CMK (cell line): ENCODE measurements around the gene ERC1.
A peak's percentile ranks its signal among the peaks of the same experiment; 100 is the strongest.
"Not testable (repeated sequence)": the region's sequence is repeated elsewhere in the genome, so short reads cannot be mapped to it uniquely, and the experiment has no call there.

Experiments
- DNase-seq: peaks from one replicate; pipeline ENCODE4 v3.0.0-alpha.2; 2010; ENCODE audit warnings: low read depth

Gene ERC1

DNA sequence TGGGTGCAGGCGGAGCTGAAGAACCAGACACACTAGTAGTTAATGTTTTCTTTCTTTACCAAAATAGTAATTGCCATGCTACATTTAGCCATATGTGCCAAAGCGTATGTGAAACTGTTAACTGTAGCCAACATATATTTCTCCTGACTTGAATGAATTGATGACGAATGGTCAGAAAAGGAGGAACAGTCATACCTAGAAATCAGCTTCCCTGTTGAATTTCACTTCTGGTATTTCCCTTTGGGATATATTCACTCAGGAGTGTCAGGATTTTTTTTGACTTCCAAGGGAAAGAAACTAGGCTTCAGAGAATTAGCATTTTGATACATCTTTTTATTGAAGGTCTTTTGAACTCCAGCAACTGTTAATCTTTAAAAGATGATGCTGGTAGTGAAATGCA is 87.0 kb downstream of the ERC1 start:
- no peak for DNase-seq

DNA sequence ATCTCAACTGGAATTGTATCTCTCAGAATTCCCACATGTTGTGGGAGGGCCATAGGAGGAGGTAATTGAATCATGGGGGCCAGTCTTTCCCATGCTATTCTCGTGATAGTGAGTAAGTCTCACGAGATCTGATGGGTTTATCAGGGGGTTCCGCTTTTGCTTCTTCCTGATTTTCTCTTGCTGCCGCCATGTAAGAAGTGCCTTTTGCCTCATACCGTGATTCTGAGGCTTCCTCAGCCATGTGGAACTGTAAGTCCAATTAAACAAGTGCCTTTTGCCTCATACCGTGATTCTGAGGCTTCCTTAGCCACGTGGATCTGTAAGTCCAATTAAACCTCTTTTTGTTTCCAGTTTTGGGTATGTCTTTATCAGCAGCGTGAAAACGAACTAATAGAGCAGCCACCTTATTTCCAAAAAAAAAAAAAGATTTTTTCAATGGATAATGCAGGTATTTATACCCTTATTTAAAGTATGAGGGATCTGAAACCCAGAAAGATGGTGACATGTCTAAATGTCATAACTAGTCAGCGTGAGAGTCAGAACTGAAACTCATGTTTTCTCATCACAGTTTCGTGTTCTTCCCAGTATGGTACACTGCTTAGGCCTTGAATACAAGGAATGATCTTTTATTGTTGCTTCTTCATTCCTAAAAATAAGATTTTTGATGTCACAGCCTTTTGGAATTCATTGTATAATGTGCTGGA is 89.6 kb downstream of the ERC1 start:
- DNase-seq = no peak

DNA sequence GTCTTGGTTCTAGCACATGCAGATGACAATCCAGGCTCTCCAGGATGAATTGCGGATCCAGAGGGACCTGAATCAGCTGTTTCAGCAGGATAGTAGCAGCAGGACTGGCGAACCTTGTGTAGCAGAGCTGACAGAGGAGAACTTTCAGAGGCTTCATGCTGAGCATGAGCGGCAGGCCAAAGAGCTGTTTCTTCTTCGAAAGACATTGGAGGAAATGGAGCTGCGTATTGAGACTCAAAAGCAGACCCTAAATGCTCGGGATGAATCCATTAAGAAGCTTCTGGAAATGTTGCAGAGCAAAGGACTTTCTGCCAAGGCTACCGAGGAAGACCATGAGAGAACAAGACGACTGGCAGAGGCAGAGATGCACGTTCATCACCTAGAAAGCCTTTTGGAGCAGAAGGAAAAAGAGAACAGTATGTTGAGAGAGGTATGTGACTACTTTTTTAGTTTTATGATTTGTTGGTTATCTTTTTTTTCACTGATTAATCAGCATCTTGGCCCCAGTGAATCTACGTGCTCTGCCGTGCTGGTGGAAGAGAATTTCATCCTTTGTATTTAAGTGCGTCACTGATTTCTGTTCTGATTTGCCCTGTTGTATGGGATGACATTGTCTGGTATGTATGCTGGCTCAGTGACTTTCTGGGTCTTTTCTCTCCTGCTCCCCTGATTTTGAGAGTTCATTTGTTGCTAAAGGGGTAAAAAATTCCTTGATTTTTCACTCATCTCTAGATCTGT is 92.3 kb downstream of the ERC1 start:
- DNase-seq = no peak

DNA sequence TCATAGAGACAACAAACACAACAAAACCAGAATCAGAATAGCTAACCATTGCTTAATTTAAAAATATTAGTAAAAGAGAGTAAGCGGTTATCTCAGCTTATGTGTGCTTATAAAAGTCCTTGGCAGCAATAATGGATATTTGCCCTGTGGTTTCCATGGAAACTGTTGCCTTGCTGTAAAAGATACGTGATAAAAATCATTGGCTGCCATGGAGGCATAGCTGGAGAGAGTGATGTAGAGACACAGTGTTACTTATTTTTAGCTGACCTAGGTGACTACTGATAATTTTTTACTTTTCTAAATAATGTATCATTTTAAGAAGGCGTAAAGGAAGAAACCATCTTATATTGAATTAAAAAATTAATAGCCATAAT is 92.9 kb downstream of the ERC1 start:
- peak; percentile 22 for DNase-seq

DNA sequence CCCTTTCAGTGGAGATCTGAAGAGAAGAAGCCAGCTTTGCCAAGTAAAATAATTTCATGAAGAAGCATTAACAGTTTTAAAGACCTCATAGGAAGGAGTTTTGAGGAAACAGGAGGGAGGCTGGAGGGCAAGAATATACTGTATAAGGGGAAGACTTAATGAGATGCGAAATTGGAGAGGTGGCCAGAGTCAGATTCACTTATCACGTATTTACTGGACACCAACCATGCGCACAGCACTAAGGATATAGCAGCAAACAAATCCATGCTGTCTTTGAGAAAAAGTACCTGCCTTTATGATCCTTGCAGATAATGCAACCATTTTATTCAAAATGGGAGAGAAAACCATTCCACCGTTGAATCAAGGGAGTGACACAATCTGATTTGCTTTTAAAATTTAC is 100.3 kb downstream of the ERC1 start:
- DNase-seq = no peak

DNA sequence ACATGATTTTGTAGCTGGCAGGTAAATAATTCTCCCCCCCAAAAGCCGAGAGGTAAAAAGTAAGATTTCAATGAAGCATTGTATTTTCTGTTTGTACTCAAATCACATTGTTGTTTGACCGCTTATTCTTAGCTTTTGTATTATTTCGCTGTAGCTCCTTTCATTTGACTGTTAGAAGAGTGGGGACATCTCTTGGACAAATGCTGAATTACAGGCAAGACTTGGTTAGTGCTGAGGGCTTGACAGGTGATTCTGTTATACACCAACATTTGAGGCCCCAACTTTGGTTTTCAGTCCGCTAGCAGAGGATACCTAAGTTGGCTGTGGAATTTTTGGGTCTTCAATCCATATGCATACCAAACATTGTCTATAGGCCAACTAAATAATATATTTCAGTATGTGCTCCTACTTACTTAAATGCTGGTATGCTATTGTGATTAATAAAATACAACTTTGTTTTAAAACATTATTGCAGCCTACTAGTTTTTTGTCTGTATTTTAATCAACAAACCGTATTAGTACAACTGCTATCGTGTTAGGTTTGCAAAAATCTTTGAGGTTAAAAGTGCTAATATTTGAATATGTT is 102.2 kb downstream of the ERC1 start:
- no peak for DNase-seq

DNA sequence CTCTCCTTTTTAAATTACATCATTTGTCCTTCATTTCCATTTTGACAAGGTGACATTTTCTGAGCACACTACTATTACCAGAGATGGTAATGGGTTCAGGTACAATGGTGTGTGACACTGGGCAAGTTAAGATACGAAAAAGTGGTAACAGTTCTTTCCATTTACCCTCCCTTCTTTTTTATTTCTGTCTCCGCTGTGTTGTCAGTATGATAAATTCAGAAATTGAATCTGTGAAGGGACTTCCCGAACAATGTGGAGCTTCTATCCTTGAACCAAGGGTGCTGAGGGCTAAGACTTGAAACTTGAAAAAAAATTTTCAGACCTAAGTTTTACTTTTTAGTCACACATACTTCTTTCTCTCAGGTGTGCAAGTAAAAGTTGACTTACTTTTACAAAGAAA is 103.7 kb downstream of the ERC1 start:
- no peak for DNase-seq

DNA sequence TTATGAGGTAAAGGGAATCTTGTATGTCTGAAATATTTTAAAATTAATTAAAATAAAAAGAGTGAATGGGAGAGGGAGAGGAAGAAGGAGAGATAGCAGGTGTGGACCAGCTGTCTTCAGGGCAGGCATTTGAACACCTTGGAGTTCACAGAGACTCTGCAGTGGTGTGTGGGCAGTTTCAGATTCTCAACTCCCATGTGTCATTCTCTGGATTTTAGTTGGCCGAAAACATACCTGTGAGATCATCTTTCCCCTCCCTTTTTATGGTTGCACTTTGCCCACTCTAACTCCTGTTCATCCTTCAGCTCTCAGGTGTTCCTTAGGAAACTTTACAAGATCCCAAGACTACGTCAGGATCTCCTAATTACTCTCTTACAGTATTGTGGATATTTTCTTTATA is 108.1 kb downstream of the ERC1 start:
- DNase-seq = no peak

DNA sequence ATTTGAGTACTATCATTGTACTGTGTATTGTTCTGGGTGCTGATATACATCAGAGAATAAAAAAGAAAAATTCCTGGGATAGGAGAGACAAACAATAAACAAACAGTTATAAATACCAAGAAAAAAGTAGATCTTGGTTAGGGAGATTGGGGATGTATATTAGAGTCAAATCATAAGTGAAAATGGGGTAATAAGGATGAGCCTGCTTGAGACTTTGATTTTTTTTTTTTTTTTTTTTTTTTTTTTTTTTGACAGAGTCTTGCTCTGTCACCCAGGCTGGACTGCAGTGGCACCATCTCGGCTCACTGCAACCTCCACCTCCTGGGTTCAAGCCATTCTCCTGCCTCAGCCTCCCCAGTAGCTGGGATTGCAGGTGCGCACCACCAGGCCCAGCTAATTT is 108.6 kb downstream of the ERC1 start:
- DNase-seq = not testable (repeated sequence)

DNA sequence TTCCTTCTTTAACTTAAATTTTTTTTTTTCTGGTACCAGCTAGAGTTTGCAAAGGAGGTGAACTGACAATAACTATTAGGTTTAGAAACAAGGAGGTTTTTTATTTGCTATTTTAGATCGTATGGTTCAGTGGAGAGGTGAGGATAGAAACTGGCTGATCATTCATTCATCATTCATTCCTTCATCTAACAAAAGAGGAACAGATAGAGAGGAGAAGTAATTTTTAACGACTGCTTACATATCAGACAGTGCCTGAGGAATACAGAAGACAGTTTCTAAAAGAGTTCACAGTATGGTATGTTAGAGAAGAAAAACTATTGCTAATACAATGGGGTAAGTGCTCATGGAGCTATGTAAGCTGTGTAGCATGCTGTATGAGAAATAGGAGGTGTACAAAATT is 111.1 kb downstream of the ERC1 start:
- no peak for DNase-seq

DNA sequence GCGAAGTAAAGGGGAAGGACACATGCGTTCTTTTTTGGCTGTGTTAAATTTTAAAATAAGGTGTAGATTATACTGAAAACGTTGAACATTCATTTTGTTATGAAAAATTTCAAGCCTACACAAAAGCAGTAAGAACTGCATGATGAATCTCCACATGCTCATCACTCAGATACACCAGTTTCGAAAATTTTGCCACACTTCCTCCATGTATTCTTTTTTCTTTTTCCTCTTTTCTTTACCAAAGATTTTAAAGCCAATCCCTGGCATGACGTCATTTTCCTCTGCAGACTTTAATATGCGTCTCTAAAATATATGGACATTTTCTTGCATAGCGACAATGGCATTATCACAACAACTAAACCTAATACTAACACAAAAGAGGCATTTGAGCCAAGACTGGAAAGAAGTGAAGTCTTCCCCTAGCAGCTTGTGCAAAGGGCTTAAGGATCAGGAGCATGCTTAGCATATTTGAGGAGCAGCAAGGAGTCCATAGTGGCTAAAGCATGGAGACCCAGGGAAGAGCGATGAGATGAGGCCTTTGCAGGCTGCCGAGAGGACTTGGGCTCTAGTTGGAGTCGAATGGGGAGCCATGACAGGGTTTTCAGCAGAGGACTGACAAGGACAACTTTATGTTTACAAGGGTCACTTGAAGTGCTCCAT is 111.9 kb downstream of the ERC1 start:
- DNase-seq = no peak

DNA sequence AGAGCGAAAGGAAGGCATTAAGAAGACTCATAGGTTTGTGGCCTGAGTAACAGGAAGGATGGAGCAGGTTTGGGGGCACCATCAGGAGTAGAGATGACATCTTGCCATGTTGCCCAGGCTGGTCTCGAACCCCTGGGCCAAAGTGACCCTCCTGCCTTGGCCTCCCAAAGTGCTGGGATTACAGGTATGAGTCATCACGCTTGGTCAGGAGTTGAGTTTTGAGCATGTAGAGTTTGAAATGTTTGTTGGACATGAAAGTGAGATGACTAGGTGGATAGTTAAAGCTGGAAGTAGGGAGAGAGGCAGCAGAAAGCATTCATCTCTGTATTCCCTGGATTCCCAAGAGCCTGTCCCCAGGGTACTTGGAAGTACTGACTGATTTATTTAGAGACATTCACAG is 112.6 kb downstream of the ERC1 start:
- DNase-seq = no peak

DNA sequence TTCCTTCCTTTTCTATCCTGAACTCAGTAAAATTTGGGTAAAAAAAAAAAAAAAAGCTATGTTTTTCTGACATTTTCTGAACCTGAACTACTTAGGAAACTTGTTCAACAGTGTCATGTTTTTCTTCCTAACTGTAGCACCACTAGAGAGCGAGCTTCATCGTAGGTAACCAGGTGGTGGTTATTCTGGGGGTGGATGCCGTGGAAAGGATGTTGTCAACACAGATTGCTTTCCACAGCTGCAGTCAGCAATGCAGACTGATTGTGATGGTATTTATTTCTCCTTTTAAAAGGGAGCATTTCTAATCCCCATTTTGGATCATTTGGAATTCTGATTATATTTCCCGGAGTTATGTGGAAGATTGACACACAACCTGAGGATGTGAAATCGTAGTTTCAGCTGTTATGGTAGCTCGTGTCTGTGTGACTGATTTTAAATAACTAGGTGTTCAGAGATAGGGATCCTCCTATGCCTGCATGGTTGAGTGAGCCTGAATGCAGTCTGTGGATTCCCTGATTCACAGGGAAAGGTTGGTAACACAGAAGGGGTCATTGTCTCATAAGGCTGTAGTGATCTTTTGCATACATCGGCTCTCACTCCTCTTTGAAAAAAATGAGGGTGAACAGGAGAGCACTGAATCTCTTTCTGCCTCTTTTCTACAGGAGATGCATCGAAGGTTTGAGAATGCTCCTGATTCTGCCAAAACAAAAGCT is 113.2 kb downstream of the ERC1 start:
- no peak for DNase-seq

DNA sequence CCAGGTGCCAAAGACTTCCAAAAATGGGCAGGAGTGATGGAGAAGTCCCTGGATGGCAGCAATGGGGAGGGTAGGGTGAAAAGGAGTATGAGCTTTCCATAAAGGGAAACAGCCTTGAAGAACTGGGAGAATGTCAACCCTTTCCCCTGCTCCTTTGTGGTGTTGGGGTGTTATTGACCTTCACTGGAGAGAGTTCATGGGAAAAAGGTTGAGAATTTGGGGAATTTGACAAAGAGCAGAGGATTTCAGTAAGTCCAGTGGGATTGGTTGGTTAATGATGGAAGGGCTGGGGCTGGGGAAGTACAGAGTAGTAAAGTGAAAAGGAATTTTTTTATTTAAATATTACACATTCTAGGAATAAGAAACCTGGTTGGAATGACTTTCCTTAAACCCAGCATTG is 116.6 kb downstream of the ERC1 start:
- no peak for DNase-seq

DNA sequence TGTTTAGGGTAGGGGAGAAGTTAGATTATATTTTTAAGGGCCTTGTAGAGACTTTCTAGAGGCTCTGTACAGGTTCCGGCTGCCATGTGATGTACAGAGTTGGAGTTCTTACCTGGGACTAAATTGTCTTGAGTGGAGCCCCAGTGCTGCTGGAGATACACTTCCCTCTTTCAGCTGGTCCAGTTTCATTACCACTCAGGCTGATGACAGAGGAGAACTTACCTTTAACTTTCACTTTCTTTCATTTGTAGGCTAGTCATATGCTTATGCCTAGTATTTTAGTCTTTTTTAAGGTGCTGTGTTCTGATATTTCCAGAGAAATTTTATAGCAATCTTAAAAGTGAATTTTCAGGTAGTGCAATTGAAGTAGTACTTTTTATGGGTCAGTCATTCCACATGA is 117.3 kb downstream of the ERC1 start:
- no peak for DNase-seq

DNA sequence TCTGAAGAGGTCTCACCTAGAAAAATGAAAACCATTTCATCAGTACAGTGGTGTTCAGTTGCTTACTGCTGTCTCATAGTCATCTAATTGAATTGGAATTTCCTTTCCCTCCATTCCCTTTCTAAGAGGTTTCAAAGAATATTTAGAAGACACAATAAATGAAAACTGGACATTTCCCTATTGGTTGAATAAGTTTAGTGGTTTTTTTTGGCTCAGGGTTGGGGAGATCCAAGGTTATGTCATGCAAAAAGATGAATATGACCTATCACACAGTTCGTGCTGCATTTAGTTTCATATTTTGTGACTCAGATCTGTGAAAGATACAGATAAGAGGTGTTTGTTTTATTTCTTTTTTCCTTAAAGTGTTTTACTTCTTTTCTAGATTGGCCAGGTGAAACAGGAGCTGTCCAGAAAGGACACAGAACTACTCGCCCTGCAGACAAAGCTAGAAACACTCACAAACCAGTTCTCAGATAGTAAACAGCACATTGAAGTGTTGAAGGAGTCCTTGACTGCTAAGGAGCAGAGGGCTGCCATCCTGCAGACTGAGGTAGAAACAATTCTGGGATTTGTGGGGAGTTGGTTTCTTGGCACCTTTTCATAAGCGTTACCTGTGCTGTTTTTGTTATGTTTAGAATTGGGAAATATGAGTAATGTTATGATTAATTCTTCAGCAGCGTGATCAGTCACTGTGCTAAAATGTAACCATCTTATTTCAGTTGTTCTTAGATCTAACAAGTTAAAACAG is 124.6 kb downstream of the ERC1 start:
- no peak for DNase-seq

DNA sequence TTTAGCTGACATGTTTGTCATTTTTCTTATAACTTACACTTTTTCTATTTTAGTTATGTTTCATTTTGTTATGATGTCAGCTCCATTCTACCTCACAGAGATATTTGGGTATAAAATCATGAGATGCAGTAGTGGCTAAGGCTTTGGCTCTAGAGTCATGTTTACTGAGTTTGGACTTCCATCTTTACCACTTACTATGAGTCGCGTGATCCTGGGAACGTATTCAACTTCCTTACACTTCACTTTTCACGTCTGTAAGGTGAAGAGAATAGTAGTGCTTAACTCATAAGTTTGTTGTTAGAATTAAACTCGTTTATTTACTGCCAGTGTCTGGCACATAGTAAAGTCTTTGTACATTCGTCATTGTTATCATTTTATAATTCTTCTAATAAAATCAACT is 126.3 kb downstream of the ERC1 start:
- DNase-seq = no peak

DNA sequence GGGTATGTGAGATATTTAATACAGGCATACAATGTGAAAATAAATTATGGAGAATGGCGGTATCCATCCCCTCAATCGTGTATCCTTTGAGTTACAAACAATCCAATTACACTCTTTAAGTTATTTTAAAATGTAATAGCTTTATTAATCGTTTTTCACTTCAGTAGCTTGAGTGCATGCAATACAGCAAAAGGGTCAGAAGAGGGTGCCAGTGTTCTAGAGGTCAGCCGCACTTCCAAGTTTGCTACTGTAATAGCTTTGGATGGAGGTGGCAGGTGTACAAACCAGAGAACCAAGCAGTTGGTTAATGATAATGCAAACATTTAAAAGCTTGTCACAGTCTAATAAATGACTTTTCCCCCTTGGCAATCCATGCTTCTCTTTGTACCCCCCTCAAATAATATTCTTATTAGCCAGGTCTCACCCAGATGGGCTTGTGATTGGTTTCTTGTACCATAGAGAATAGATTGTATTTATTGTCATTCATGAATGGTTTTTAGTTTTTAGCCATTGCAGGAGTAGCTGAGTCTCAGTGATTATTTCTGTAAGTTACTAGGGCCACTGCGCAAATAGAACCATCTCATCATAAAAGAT is 127.0 kb downstream of the ERC1 start:
- DNase-seq = peak; percentile 57

DNA sequence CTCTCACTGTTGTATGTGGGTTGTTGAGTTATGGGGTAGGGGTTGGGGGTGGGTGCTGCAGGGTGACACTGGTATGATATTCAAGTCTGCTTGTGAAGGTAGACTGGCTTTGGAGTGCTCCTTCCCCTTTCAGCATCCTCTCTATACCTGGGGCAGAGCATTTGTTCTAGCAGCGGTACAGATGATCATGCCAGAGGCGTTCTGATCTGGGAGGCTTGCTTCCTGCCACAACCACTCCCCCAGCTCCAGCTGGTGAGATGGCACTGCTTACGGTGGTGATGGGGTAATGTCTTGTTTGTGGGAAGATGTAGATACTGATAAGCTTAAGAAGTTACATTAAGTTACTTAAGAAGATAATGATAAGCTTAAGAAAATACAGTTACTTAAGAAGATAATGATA is 131.8 kb downstream of the ERC1 start:
- peak; percentile 65 for DNase-seq

DNA sequence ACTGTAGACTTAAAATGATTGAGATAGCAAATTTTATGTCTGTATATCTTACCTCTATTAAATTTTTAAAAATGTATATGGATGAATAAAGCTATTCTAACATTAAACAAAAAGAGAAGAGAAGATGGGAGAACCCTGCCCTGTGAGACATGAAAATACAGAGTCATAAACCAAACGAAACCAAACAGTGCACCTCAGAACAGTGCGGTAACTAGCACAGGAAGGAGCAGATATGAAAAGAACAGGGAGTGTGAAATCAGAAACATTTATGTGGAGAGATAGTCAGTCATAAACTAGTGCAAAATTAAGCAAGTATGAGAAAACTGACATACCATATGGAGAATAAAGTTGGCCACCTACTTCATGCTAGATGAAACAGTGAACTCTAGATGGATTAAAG is 135.1 kb downstream of the ERC1 start:
- no peak for DNase-seq

DNA sequence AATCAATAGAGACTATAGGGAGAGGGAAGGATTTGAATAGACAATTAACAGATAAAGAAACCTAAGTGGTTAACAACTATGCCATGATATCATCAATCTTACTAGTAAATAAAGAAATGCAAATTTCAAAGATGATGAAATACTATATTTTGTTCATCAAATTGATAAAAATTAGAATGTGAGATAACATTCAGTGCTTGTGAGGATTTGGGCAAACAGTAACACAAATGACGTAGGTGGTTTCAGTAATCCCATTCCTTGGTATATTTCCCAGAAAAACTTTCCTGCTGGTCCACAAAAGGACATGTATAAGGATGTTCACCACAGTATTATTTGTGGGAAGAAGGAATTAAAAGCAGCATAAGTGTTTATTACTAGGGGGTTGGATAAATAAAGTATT is 136.0 kb downstream of the ERC1 start:
- no peak for DNase-seq
